Left ventricle myocardium inferior (tissue), 1 donor: Measurements from ENCODE around the gene TRPM1. TPM values are rescaled to one million over a fixed set of nuclear protein-coding genes. Genes with fewer than 3 reads are reported as not detected.

Experiments
- DNase-seq: peaks from one replicate; pipeline ENCODE4 v3.0.0-alpha.2; 2020
- H3K27ac ChIP-seq: fragments of 200-600 bp; replicated peaks from 2 replicates; pipeline ENCODE4 v1.8.0; 2021
- H3K27me3 ChIP-seq: fragments of 200-600 bp; 2 replicates; pipeline ENCODE4 v1.8.0; 2021; ENCODE audit warnings: low read depth
- H3K36me3 ChIP-seq: fragments of 200-600 bp; 2 replicates; pipeline ENCODE4 v1.8.0; 2021
- H3K4me1 ChIP-seq: fragments of 200-600 bp; 2 replicates; pipeline ENCODE4 v1.8.0; 2021
- H3K4me3 ChIP-seq: fragments of 200-600 bp; 2 replicates; pipeline ENCODE4 v1.8.0; 2021; ENCODE audit warnings: mild to moderate bottlenecking, moderate library complexity
- H3K9me3 ChIP-seq: fragments of 200-600 bp; replicated peaks from 2 replicates; pipeline ENCODE4 v1.8.0; 2021
- CTCF ChIP-seq: fragments of 200-600 bp; IDR thresholded peaks from 2 replicates; pipeline ENCODE4 v1.8.0; 2021; ENCODE audit warnings: antibody characterized with exemption, mild to moderate bottlenecking, borderline replicate concordance
- intact Hi-C: fragments of 100-400 bp; cut with micrococcal nuclease; formaldehyde crosslinking; loops from one replicate; pipeline ENCODE4 v1.11.0; 2022
- total RNA-seq: library from RNA; stranded (reverse); fragmentation: NEBNext Ultra II Directional; extraction: Animal tissue kit (Norgen Biotek cat#: 25700); gene quantifications from one replicate; pipeline ENCODE4 v1.2.1, GENCODE V29; 2021
- donor health status: DM: no; HTN: yes; CAD: no; lungs with severe emphysema.

The TRPM1 gene
- total RNA-seq, 1 donor from 2014 or later, result not detected

- Histone ChIP-seq H3K27ac (no peak overlapping the region), H3K4me3 (no peak overlapping the region), H3K9me3 (no peaks in the 10 kb centered on the region), H3K36me3 (no peaks in the 10 kb centered on the region), H3K27me3 (peaks cover 20% of the 10 kb centered on the region), H3K4me1 (no peaks in the 10 kb centered on the region)
- TF ChIP-seq CTCF, result no peak
- DNase-seq, result no peak
- intact Hi-C loops, result no loop called here
These were observed 46.4 kb upstream of the TRPM1 start for GRCh38 chr15:31147944-31148296.

GRCh38 chr15:31147456-31147855 is 45.9 kb upstream of the TRPM1 start:
- H3K27me3 ChIP-seq, result peaks cover 20% of the 10 kb centered on the region
- no peaks in the 10 kb centered on the region for H3K9me3 ChIP-seq
- no peaks in the 10 kb centered on the region for H3K4me1 ChIP-seq
- no peak overlapping the region for H3K27ac ChIP-seq
- H3K4me3 ChIP-seq, result no peak overlapping the region
- H3K36me3 ChIP-seq, result no peaks in the 10 kb centered on the region
- intact Hi-C loops, result no loop called here
- no peak for DNase-seq
- TF ChIP-seq CTCF, result no peak

- no peak for TF ChIP-seq CTCF
- intact Hi-C loops, result no loop called here
These were observed 43.9 kb upstream of the TRPM1 start for GRCh38 chr15:31145271-31145911.

GRCh38 chr15:31141792-31142191 is 40.3 kb upstream of the TRPM1 start:
- Histone ChIP-seq H3K4me3 (no peak overlapping the region), H3K4me1 (no peaks in the 10 kb centered on the region), H3K27me3 (no peaks in the 10 kb centered on the region), H3K36me3 (no peaks in the 10 kb centered on the region), H3K9me3 (no peaks in the 10 kb centered on the region), H3K27ac (no peak overlapping the region)
- TF ChIP-seq CTCF, result no peak
- DNase-seq, result no peak
- intact Hi-C loops, result no loop called here

More at GRCh38 chr15:31145271-31145911, 43.9 kb upstream of the TRPM1 start:
- no peak for DNase-seq
- Histone ChIP-seq H3K4me1 (no peaks in the 10 kb centered on the region), H3K4me3 (no peak overlapping the region), H3K27ac (no peak overlapping the region), H3K27me3 (peaks cover under 1% of the 10 kb centered on the region), H3K36me3 (no peaks in the 10 kb centered on the region), H3K9me3 (no peaks in the 10 kb centered on the region)

GRCh38 chr15:31136607-31137328 is 35.2 kb upstream of the TRPM1 start:
- Histone ChIP-seq H3K36me3 (no peaks in the 10 kb centered on the region), H3K4me1 (no peaks in the 10 kb centered on the region), H3K27ac (no peak overlapping the region), H3K9me3 (peaks cover 3% of the 10 kb centered on the region), H3K4me3 (no peak overlapping the region), H3K27me3 (no peaks in the 10 kb centered on the region)
- DNase-seq, result no peak
- intact Hi-C loops, result no loop called here
- TF ChIP-seq CTCF, result no peak
